SK-N-SH treated with all-trans-retinoic acid at 6 μM for 48 hours (cell line): ENCODE data around the gene CMIP.

Experiments
- ATAC-seq: fragments of 200-7000 bp; cut with Tn5 transposase; 3 replicates; pipeline ENCODE4 v1.9.1; 2020; ENCODE audit warnings: mild to moderate bottlenecking, moderate library complexity
- ARNTL ChIP-seq: fragments of 450-650 bp; formaldehyde crosslinking; IDR thresholded peaks from 2 replicates; pipeline ENCODE4 v1.5.0; 2020; ENCODE audit warnings: low read depth, mild to moderate bottlenecking, moderate library complexity, borderline replicate concordance
- BACH2 ChIP-seq: fragments of 250-450 bp; sonication (Bioruptor Pico); IDR thresholded peaks from 2 replicates; pipeline ENCODE4 v1.9.0; 2021; ENCODE audit warnings: mild to moderate bottlenecking, borderline replicate concordance
- GLIS3 ChIP-seq: fragments of 250-450 bp; sonication (Bioruptor Pico); IDR thresholded peaks from 2 replicates; pipeline ENCODE4 v1.5.0; 2020; ENCODE audit warnings: mild to moderate bottlenecking, moderate library complexity
- ISL1 ChIP-seq: fragments of 250-450 bp; sonication (Bioruptor Pico); IDR thresholded peaks from 2 replicates; pipeline ENCODE4 v2.1.2; 2022; ENCODE audit warnings: mild to moderate bottlenecking, moderate library complexity
- PPARA ChIP-seq: fragments of 250-450 bp; sonication (Bioruptor Pico); IDR thresholded peaks from 2 replicates; pipeline ENCODE4 v1.5.0; 2020; ENCODE audit warnings: mild to moderate bottlenecking, borderline replicate concordance
- RARB ChIP-seq: fragments of 250-450 bp; sonication (Bioruptor Pico); IDR thresholded peaks from 2 replicates; pipeline ENCODE4 v1.8.0; 2021; ENCODE audit warnings: mild to moderate bottlenecking, moderate library complexity
- TCF4 ChIP-seq: fragments of 250-450 bp; sonication (Bioruptor Pico); IDR thresholded peaks from 2 replicates; pipeline ENCODE4 v1.8.0; 2021; ENCODE audit warnings: mild to moderate bottlenecking, moderate library complexity, borderline replicate concordance
- ZC3H10 ChIP-seq: fragments of 250-450 bp; sonication (Bioruptor Pico); IDR thresholded peaks from 2 replicates; pipeline ENCODE4 v1.5.1; 2021; ENCODE audit warnings: mild to moderate bottlenecking, moderate library complexity
- ZFP3 ChIP-seq: fragments of 250-450 bp; sonication (Bioruptor Pico); IDR thresholded peaks from 2 replicates; pipeline ENCODE4 v1.5.0; 2020; ENCODE audit warnings: mild to moderate bottlenecking, moderate library complexity
- ZFP30 ChIP-seq: fragments of 450-650 bp; formaldehyde crosslinking; IDR thresholded peaks from 2 replicates; pipeline ENCODE4 v1.5.0; 2022; ENCODE audit warnings: mild to moderate bottlenecking, moderate library complexity
- ZNF565 ChIP-seq: fragments of 450-650 bp; formaldehyde crosslinking; conservative IDR thresholded peaks from 2 replicates; pipeline ENCODE4 v1.5.0; 2020; ENCODE audit warnings: low read depth, mild to moderate bottlenecking, moderate library complexity
- ZNF70 ChIP-seq: fragments of 450-650 bp; formaldehyde crosslinking; IDR thresholded peaks from 2 replicates; pipeline ENCODE4 v1.5.0; 2020; ENCODE audit warnings: mild to moderate bottlenecking, moderate library complexity
- ZNF8 ChIP-seq: fragments of 450-650 bp; formaldehyde crosslinking; IDR thresholded peaks from 2 replicates; pipeline ENCODE4 v1.5.0; 2020; ENCODE audit warnings: mild to moderate bottlenecking, moderate library complexity
- TF ChIP-seq, protein P1 (sequence below): fragments of 250-450 bp; sonication (Bioruptor Pico); IDR thresholded peaks from 2 replicates; pipeline ENCODE4 v1.8.0; 2020; ENCODE audit warnings: mild to moderate bottlenecking, moderate library complexity, borderline replicate concordance
- TF ChIP-seq, protein P2 (sequence below): fragments of 250-450 bp; sonication (Bioruptor Pico); IDR thresholded peaks from 2 replicates; pipeline ENCODE4 v1.5.0; 2020; ENCODE audit warnings: mild to moderate bottlenecking, moderate library complexity
- TF ChIP-seq, protein P3 (sequence below): fragments of 250-450 bp; sonication (Bioruptor Pico); IDR thresholded peaks from 2 replicates; pipeline ENCODE4 v1.5.1; 2020; ENCODE audit warnings: low read depth, mild to moderate bottlenecking, moderate library complexity
- TF ChIP-seq, protein P4 (sequence below): fragments of 250-450 bp; sonication (Bioruptor Pico); IDR thresholded peaks from 2 replicates; pipeline ENCODE4 v1.8.0; 2021; ENCODE audit warnings: low read depth, mild to moderate bottlenecking, moderate library complexity, borderline replicate concordance

Gene CMIP

DNA sequence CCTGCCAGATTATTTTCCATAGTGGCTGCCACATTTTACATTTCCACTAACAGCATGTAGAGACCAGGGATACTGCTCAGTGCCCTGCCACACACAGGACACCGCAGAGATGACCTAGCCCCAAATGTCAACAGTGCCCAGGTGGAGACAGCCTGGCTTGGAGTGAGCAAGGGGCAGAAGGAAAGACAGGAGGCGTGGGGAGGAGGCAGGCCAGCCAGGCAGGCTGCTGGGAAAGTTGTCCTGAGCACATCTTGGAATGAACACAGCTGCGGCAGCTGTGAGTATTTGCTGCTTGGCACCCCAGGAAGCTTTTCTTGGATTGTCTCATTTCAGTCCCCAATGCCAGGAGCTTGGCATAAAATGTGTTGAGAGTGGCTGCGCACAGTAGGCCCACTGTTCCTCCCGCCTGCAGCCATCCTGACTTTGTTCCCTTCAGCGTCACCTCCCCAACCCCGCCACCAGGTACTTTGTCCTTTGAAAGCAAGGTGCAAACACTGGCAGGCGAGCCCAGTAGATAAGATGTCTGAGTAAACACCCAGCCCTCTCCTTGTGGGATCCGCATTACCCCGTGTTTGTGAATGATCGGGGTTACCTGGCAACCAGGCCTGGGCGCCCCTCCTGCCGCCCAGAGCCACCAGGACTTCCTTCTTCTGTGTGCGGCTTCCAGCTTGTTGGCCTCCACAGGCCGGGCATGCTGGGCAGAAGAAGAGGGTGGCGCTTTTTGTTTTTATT is 114.0 kb downstream of the CMIP start (continued):
- TF ChIP-seq ARNTL (no peak), ZFP30 (CRISPR knock-in tag) (no peak), ZNF70 (CRISPR knock-in tag) (no peak), BACH2 (CRISPR knock-in tag) (no peak), ISL1 (CRISPR knock-in tag) (no peak)

DNA sequence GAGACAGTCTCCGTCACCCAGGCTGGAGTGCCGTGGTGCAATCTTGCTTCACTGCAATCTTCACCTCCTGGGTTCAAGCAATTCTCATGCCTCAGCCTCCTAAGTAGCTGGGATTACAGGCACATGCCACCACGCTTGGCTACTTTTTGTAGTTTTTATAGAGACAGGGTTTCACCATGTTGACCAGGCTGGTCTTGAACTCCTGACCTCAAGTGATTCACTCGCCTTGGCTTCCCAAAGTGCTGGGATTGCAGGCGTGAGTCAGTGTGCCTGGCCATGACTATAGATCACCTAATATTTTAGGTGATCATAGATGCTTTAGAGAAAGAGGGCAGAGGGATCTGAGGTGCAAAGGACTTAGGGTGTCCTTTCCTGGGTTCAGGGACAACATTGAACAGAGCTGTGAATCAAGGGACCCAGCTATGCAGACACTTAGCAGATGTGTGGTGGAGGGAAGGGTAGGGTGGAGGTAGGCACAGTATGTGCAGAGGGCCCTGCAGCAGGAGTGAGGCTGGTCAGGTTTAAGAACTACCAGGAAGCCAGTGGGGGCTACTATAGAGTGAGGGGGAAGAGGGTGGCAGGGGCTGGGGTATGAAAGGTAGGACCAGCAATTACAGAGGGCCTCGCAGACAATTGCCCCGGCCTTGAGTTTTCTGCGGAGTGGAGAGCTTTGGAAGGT is 116.5 kb downstream of the CMIP start:
- peak; percentile 26 for ATAC-seq
- TF ChIP-seq PPARA (no peak), TCF4 (CRISPR knock-in tag) (no peak), ISL1 (CRISPR knock-in tag) (no peak), ZNF8 (no peak), GLIS3 (CRISPR knock-in tag) (no peak), ZNF70 (CRISPR knock-in tag) (no peak), ZNF565 (CRISPR knock-in tag) (no peak), BACH2 (CRISPR knock-in tag) (no peak)
- TF ChIP-seq, protein P1, sequence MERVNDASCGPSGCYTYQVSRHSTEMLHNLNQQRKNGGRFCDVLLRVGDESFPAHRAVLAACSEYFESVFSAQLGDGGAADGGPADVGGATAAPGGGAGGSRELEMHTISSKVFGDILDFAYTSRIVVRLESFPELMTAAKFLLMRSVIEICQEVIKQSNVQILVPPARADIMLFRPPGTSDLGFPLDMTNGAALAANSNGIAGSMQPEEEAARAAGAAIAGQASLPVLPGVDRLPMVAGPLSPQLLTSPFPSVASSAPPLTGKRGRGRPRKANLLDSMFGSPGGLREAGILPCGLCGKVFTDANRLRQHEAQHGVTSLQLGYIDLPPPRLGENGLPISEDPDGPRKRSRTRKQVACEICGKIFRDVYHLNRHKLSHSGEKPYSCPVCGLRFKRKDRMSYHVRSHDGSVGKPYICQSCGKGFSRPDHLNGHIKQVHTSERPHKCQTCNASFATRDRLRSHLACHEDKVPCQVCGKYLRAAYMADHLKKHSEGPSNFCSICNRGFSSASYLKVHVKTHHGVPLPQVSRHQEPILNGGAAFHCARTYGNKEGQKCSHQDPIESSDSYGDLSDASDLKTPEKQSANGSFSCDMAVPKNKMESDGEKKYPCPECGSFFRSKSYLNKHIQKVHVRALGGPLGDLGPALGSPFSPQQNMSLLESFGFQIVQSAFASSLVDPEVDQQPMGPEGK (CRISPR knock-in tag): no peak
- TF ChIP-seq, protein P2, sequence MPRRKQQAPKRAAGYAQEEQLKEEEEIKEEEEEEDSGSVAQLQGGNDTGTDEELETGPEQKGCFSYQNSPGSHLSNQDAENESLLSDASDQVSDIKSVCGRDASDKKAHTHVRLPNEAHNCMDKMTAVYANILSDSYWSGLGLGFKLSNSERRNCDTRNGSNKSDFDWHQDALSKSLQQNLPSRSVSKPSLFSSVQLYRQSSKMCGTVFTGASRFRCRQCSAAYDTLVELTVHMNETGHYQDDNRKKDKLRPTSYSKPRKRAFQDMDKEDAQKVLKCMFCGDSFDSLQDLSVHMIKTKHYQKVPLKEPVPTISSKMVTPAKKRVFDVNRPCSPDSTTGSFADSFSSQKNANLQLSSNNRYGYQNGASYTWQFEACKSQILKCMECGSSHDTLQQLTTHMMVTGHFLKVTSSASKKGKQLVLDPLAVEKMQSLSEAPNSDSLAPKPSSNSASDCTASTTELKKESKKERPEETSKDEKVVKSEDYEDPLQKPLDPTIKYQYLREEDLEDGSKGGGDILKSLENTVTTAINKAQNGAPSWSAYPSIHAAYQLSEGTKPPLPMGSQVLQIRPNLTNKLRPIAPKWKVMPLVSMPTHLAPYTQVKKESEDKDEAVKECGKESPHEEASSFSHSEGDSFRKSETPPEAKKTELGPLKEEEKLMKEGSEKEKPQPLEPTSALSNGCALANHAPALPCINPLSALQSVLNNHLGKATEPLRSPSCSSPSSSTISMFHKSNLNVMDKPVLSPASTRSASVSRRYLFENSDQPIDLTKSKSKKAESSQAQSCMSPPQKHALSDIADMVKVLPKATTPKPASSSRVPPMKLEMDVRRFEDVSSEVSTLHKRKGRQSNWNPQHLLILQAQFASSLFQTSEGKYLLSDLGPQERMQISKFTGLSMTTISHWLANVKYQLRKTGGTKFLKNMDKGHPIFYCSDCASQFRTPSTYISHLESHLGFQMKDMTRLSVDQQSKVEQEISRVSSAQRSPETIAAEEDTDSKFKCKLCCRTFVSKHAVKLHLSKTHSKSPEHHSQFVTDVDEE (CRISPR knock-in tag): no peak
- TF ChIP-seq, protein P3, sequence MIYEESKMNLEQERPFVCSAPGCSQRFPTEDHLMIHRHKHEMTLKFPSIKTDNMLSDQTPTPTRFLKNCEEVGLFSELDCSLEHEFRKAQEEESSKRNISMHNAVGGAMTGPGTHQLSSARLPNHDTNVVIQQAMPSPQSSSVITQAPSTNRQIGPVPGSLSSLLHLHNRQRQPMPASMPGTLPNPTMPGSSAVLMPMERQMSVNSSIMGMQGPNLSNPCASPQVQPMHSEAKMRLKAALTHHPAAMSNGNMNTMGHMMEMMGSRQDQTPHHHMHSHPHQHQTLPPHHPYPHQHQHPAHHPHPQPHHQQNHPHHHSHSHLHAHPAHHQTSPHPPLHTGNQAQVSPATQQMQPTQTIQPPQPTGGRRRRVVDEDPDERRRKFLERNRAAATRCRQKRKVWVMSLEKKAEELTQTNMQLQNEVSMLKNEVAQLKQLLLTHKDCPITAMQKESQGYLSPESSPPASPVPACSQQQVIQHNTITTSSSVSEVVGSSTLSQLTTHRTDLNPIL: no peak
- TF ChIP-seq, all 23 proteins: peak for 0

DNA sequence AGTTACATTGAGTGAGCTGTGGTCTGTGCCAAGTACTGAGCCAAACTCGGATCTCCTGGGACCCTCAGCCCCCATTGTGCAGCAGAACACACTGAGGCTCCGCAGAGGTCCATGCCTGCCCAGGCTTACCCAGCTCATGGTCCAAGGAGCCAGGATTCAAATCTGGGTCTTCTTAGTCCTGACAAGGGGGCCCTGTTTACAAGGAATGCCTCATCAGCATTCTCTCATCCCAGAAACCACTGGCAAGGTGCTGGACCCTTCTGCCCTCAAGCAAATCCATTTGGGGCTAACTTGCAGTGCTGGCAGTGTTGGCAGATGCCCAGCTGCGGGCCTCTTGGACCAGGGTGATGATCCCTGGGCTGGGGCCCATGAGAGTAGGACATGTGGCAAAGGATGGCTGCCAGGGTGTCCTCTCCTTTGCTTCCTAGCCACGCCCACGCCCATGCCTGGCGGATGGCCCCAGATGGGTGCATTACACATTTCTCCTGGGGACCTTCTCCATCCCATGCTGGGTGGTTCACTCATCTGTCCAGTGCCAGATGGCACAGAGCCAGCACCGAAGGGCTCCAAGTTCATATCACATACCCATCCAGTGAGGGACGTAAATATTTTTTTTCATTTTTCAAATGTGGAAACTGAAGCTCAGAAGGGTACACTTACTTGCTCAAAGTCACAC is 117.7 kb downstream of the CMIP start:
- TF ChIP-seq ARNTL (no peak), RARB (no peak), ZFP3 (no peak), PPARA (no peak), ZC3H10 (CRISPR knock-in tag) (no peak), BACH2 (CRISPR knock-in tag) (no peak), ZNF565 (CRISPR knock-in tag) (no peak), TCF4 (CRISPR knock-in tag) (no peak), GLIS3 (CRISPR knock-in tag) (no peak)
- TF ChIP-seq, protein P3: no peak
- TF ChIP-seq, protein P4, sequence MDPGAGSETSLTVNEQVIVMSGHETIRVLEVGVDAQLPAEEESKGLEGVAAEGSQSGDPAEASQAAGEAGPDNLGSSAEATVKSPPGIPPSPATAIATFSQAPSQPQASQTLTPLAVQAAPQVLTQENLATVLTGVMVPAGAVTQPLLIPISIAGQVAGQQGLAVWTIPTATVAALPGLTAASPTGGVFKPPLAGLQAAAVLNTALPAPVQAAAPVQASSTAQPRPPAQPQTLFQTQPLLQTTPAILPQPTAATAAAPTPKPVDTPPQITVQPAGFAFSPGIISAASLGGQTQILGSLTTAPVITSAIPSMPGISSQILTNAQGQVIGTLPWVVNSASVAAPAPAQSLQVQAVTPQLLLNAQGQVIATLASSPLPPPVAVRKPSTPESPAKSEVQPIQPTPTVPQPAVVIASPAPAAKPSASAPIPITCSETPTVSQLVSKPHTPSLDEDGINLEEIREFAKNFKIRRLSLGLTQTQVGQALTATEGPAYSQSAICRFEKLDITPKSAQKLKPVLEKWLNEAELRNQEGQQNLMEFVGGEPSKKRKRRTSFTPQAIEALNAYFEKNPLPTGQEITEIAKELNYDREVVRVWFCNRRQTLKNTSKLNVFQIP: no peak
- ATAC-seq: no peak
